Hepatocyte (in vitro differentiated cells): ENCODE results near the gene PTPN12. TPM values are rescaled to one million over a fixed set of nuclear protein-coding genes. Genes with fewer than 3 reads are reported as not detected.
A peak's percentile ranks its signal among the peaks of the same experiment; 100 is the strongest.
"Not testable (repeated sequence)": the region's sequence is repeated elsewhere in the genome, so short reads cannot be mapped to it uniquely, and the experiment has no call there.

Experiments used
- DNase-seq: peaks from one replicate; pipeline ENCODE4 v3.0.0-alpha.2; 2016; ENCODE audit warnings: low spot score
- H2AFZ ChIP-seq: fragments of 200-600 bp; sonication (generic); 2 replicates; pipeline ENCODE4 v1.6.0; 2016; ENCODE audit warnings: antibody characterized with exemption, mild to moderate bottlenecking
- H3K27ac ChIP-seq: fragments of 200-600 bp; sonication (generic); 2 replicates; pipeline ENCODE4 v1.5.1; 2016; ENCODE audit warnings: mild to moderate bottlenecking
- H3K27me3 ChIP-seq: fragments of 200-600 bp; sonication (generic); 2 replicates; pipeline ENCODE4 v1.6.1; 2016
- H3K36me3 ChIP-seq: fragments of 200-600 bp; sonication (generic); replicated peaks from 2 replicates; pipeline ENCODE4 v1.5.1; 2016; ENCODE audit warnings: low read depth; ENCODE audit not compliant: insufficient read depth
- H3K4me1 ChIP-seq: fragments of 200-600 bp; sonication (generic); 2 replicates; pipeline ENCODE4 v1.5.1; 2016; ENCODE audit warnings: mild to moderate bottlenecking, moderate library complexity; ENCODE audit not compliant: insufficient read depth
- H3K4me2 ChIP-seq: fragments of 200-600 bp; sonication (generic); 2 replicates; pipeline ENCODE4 v1.6.0; 2016
- H3K4me3 ChIP-seq: fragments of 200-600 bp; sonication (generic); 2 replicates; pipeline ENCODE4 v1.5.1; 2016; ENCODE audit warnings: mild to moderate bottlenecking
- H3K79me2 ChIP-seq: fragments of 200-600 bp; sonication (generic); 2 replicates; pipeline ENCODE4 v1.6.0; 2017; ENCODE audit warnings: mild to moderate bottlenecking
- H3K9me2 ChIP-seq: fragments of 200-600 bp; sonication (generic); replicated peaks from 2 replicates; pipeline ENCODE4 v1.6.0; 2017; ENCODE audit warnings: mild to moderate bottlenecking; ENCODE audit not compliant: insufficient read depth
- H3K9me3 ChIP-seq: fragments of 200-600 bp; sonication (generic); 2 replicates; pipeline ENCODE4 v1.5.1; 2016; ENCODE audit warnings: low read depth, mild to moderate bottlenecking
- H4K20me1 ChIP-seq: fragments of 200-600 bp; sonication (generic); 2 replicates; pipeline ENCODE4 v1.6.0; 2016; ENCODE audit warnings: mild to moderate bottlenecking; ENCODE audit not compliant: insufficient read depth, poor library complexity, severe bottlenecking
- CTCF ChIP-seq: fragments of 200-600 bp; sonication (generic); IDR thresholded peaks from 2 replicates; pipeline ENCODE4 v1.5.1; 2016; ENCODE audit warnings: antibody characterized with exemption, mild to moderate bottlenecking; ENCODE audit not compliant: poor library complexity
- EZH2 ChIP-seq: fragments of 200-600 bp; sonication (generic); IDR thresholded peaks from 2 replicates; pipeline ENCODE4 v1.6.1; 2016; ENCODE audit warnings: antibody characterized with exemption, mild to moderate bottlenecking, borderline replicate concordance
- EZH2phosphoT487 ChIP-seq: fragments of 200-600 bp; sonication (generic); IDR thresholded peaks from one replicate; pipeline ENCODE4 v1.6.1; 2018; ENCODE audit warnings: antibody characterized with exemption, mild to moderate bottlenecking, low read depth, moderate library complexity; ENCODE audit not compliant: unreplicated experiment, severe bottlenecking
- WGBS: methylation state at CpG from one replicate; pipeline ENCODE4 v1.1.6; 2016; ENCODE audit warnings: low lambda C conversion rate; ENCODE audit errors: missing lambda C conversion rate; 5-methylcytosine and 5-hydroxymethylcytosine counted together
- polyA plus RNA-seq: library from polyadenylated mRNA; unstranded; fragments of >200 nt; fragmentation: Nextera tagmentation; extraction: Ambion mirVana; gene quantifications from 2 replicates; pipeline ENCODE4 v1.2.1, GENCODE V29; 2016
- total RNA-seq: library from RNA; depleted of rRNA; stranded (reverse); fragments of >200 nt; gene quantifications from 2 replicates; pipeline ENCODE4 v1.2.3, GENCODE V29; 2014

PTPN12 gene
- total and polyA plus RNA-seq, 2 experiments from 2014 or later, result 16.4 to 50.5 TPM

GRCh38 chr7:77531038-77531437 lies 6.1 kb upstream of the PTPN12 start:
- Histone ChIP-seq H3K4me2 (no peak overlapping the region), H3K27ac (no peak overlapping the region), H2AFZ (no peak overlapping the region), H3K27me3 (no peaks in the 10 kb centered on the region), H3K79me2 (peaks cover 5% of the 10 kb centered on the region), H3K4me1 (peaks cover 3% of the 10 kb centered on the region), H3K9me3 (no peaks in the 10 kb centered on the region), H3K9me2 (no peaks in the 10 kb centered on the region), H3K4me3 (no peak overlapping the region), H4K20me1 (no peaks in the 10 kb centered on the region), H3K36me3 (no peaks in the 10 kb centered on the region)
- no peak for DNase-seq
- 79% methylated on average over 2 of the region's 2 CpGs for WGBS
- TF ChIP-seq CTCF (no peak), EZH2 (no peak), EZH2phosphoT487 (no peak)

- no peak for DNase-seq
- H3K4me3 ChIP-seq, result no peak overlapping the region
- peaks cover 4% of the 10 kb centered on the region for H3K4me1 ChIP-seq
- H2AFZ ChIP-seq, result no peak overlapping the region
- no peak overlapping the region for H3K4me2 ChIP-seq
- H3K79me2 ChIP-seq, result peaks cover 5% of the 10 kb centered on the region
- H3K9me2 ChIP-seq, result no peaks in the 10 kb centered on the region
- no peaks in the 10 kb centered on the region for H3K36me3 ChIP-seq
- no peaks in the 10 kb centered on the region for H3K9me3 ChIP-seq
- no peaks in the 10 kb centered on the region for H4K20me1 ChIP-seq
- WGBS, result 91% methylated on average over 5 of the region's 5 CpGs
- H3K27me3 ChIP-seq, result no peaks in the 10 kb centered on the region
- H3K27ac ChIP-seq, result no peak overlapping the region
- TF ChIP-seq EZH2 (no peak), CTCF (no peak), EZH2phosphoT487 (no peak)
Observed at GRCh38 chr7:77532247-77532646, 4.8 kb upstream of the PTPN12 start.

GRCh38 chr7:77532732-77533131 lies 4.4 kb upstream of the PTPN12 start:
- 71% methylated on average over 3 of the region's 3 CpGs for whole genome bisulfite sequencing
- H3K27me3 ChIP-seq, DNase-seq, H3K4me2 ChIP-seq, H4K20me1 ChIP-seq, H3K4me1 ChIP-seq, H2AFZ ChIP-seq, H3K27ac ChIP-seq, H3K9me3 ChIP-seq, H3K4me3 ChIP-seq, H3K36me3 ChIP-seq, H3K79me2 ChIP-seq, H3K9me2 ChIP-seq: not testable (repeated sequence)

GRCh38 chr7:77534046-77534445 lies 3.0 kb upstream of the PTPN12 start:
- not testable (repeated sequence) for H3K36me3 ChIP-seq, H3K4me1 ChIP-seq, H3K27ac ChIP-seq, H3K9me3 ChIP-seq, H3K4me2 ChIP-seq, H3K4me3 ChIP-seq, H2AFZ ChIP-seq, H3K9me2 ChIP-seq, H3K27me3 ChIP-seq, DNase-seq, H4K20me1 ChIP-seq
- peaks cover 22% of the 10 kb centered on the region for H3K79me2 ChIP-seq
- WGBS, result 100% methylated on average over 4 of the region's 31 CpGs

GRCh38 chr7:77536017-77536412 lies 1.1 kb upstream of the PTPN12 start:
- H3K4me2 ChIP-seq, result peak overlapping the region; percentile 88
- peak overlapping the region; percentile 84 for H3K27ac ChIP-seq
- DNase-seq, result no peak
- H2AFZ ChIP-seq, result peak overlapping the region; percentile 30
- H3K79me2 ChIP-seq, result peaks cover 42% of the 10 kb centered on the region
- 49% methylated on average over 9 of the region's 9 CpGs for WGBS
- H3K36me3 ChIP-seq, result no peaks in the 10 kb centered on the region
- H3K27me3 ChIP-seq, result no peaks in the 10 kb centered on the region
- peak overlapping the region; percentile 67 for H3K4me3 ChIP-seq
- peaks cover 20% of the 10 kb centered on the region for H3K4me1 ChIP-seq
- no peaks in the 10 kb centered on the region for H3K9me2 ChIP-seq
- no peaks in the 10 kb centered on the region for H3K9me3 ChIP-seq
- peaks cover 23% of the 10 kb centered on the region for H4K20me1 ChIP-seq
- no peak for TF ChIP-seq EZH2
- TF ChIP-seq EZH2phosphoT487, result no peak
- no peak for TF ChIP-seq CTCF
